ENCODE data around the gene GRM1.
A peak's percentile ranks its signal among the peaks of the same experiment; 100 is the strongest.

Gene GRM1

DNA sequence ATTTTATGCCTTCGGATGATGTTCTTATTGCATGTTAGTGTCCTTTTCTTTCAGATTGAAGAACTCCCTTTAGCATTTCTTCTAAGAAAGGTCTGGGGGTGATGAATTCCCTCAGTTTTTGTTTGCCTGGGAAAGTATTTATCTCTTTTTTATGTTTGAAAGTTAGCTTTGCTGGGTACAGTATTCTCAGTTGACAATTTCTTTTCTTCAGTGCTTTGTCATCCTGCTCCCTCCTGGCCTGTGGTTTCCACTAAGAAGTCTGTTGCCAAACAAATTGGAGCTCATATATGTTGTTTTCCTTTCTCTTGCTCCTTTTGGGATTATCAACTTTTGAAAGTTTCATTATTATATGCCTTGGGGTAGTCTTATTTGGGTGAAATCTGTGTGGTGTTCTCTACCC is 11.5 kb downstream of the GRM1 start:
- no peak overlapping the region for H3K27ac ChIP-seq (ENCODE audit: low read depth, low read length)
- H3K4me3 ChIP-seq (ENCODE audit: low read length): no peak overlapping the region
- peaks cover 8% of the 10 kb centered on the region; the same call in 1 of the 2 replicates for H3K27me3 ChIP-seq (ENCODE audit: control insufficient read depth, low read length)

DNA sequence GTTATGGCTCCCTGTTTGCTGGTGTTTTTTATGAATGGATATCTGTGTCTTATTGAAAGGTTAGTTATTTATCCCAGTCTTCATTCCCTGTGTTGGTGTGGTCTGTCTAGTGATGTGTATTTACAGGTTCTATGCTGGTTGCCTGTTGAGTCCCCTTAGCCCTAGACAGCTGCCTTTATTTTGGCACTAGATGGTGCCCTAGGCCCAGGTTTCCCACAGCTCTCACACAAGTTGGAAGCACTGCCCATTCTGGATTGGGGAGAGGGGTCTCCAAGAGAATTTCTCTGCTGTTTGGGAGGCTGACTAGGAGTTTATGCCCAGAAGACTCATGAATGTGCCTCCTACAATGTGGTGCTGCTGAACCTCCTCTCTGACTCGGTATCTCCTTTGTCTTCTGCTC is 12.4 kb downstream of the GRM1 start:
- peaks cover 8% of the 10 kb centered on the region; the same call in 1 of the 2 replicates for H3K27me3 ChIP-seq (ENCODE audit: control insufficient read depth, low read length)
- H3F3A ChIP-seq (ENCODE audit: control insufficient read depth, insufficient read depth): no peaks in the 10 kb centered on the region
- H3K4me2 ChIP-seq (ENCODE audit: low read length): no peak overlapping the region
- no peaks in the 10 kb centered on the region for H3K9me3 ChIP-seq (ENCODE audit: control insufficient read depth, insufficient read depth, low read length)
- no peaks in the 10 kb centered on the region for H3K4me1 ChIP-seq (ENCODE audit: control insufficient read depth, low read length)
- no peaks in the 10 kb centered on the region for H3K79me2 ChIP-seq (ENCODE audit: control insufficient read depth, low read length)
- no peaks in the 10 kb centered on the region for H3K9me2 ChIP-seq (replicated peaks; ENCODE audit: control insufficient read depth, low read length)
- no peak overlapping the region for H3K4me3 ChIP-seq (ENCODE audit: low read length)
- TF ChIP-seq EZH2phosphoT487 (IDR thresholded peaks at IDR 0.05; ENCODE audit: borderline replicate concordance, low read length) (no peak), CTCF (IDR thresholded peaks at IDR 0.05; ENCODE audit: low read depth, low read length, poor library complexity, severe bottlenecking) (peak; percentile 47)
- H3K36me3 ChIP-seq (ENCODE audit: control insufficient read depth, low read length): no peaks in the 10 kb centered on the region
- H4K20me1 ChIP-seq (ENCODE audit: control insufficient read depth, insufficient read depth, low read depth, low read length): no peaks in the 10 kb centered on the region
- H3K27ac ChIP-seq (ENCODE audit: low read depth, low read length): no peak overlapping the region

More for the DNA sequence above, 11.5 kb downstream of the GRM1 start:
- Histone ChIP-seq H3K9me3 (ENCODE audit: control insufficient read depth, insufficient read depth, low read length) (no peaks in the 10 kb centered on the region), H3K4me2 (ENCODE audit: low read length) (no peak overlapping the region), H4K20me1 (ENCODE audit: control insufficient read depth, insufficient read depth, low read depth, low read length) (no peaks in the 10 kb centered on the region), H3K36me3 (ENCODE audit: control insufficient read depth, low read length) (no peaks in the 10 kb centered on the region), H3F3A (ENCODE audit: control insufficient read depth, insufficient read depth) (no peaks in the 10 kb centered on the region), H3K79me2 (ENCODE audit: control insufficient read depth, low read length) (no peaks in the 10 kb centered on the region), H3K4me1 (ENCODE audit: control insufficient read depth, low read length) (no peaks in the 10 kb centered on the region), H3K9me2 (replicated peaks; ENCODE audit: control insufficient read depth, low read length) (no peaks in the 10 kb centered on the region)
- TF ChIP-seq EZH2phosphoT487 (IDR thresholded peaks at IDR 0.05; ENCODE audit: borderline replicate concordance, low read length): no peak
- TF ChIP-seq CTCF (IDR thresholded peaks at IDR 0.05; ENCODE audit: low read depth, low read length, poor library complexity, severe bottlenecking): no peak

DNA sequence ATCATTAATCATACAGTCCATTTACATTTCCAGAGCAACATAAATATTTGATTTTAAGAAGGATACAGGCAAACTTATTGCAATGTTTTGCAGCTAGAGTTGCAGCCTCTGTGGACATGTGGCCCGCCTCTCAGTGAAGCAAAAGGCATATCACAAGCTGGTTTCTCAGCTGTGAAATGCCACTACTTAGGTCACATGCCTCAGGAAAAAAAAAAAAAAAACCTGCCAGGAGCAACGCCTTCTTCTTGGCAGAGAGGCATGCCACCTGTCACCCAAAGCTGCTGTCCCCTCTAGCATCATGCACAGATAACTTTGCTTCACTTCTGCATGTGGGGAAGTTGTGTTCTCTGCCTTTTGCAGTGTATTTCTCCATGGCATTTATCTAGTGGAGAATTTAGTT is 18.5 kb downstream of the GRM1 start:
- Histone ChIP-seq H3K27me3 (ENCODE audit: control insufficient read depth, low read length) (0 out of 2 replicates have a peak, but pooled peaks cover 4% of the 10 kb centered on the region), H3K4me3 (ENCODE audit: low read length) (no peak overlapping the region), H3K4me1 (ENCODE audit: control insufficient read depth, low read length) (no peaks in the 10 kb centered on the region), H3K9me3 (ENCODE audit: control insufficient read depth, insufficient read depth, low read length) (no peaks in the 10 kb centered on the region), H4K20me1 (ENCODE audit: control insufficient read depth, insufficient read depth, low read depth, low read length) (no peaks in the 10 kb centered on the region), H3K4me2 (ENCODE audit: low read length) (no peak overlapping the region), H3K36me3 (ENCODE audit: control insufficient read depth, low read length) (no peaks in the 10 kb centered on the region), H3F3A (ENCODE audit: control insufficient read depth, insufficient read depth) (no peaks in the 10 kb centered on the region), H3K9me2 (replicated peaks; ENCODE audit: control insufficient read depth, low read length) (no peaks in the 10 kb centered on the region), H3K79me2 (ENCODE audit: control insufficient read depth, low read length) (no peaks in the 10 kb centered on the region), H3K27ac (ENCODE audit: low read depth, low read length) (no peak overlapping the region)
- TF ChIP-seq EZH2phosphoT487 (IDR thresholded peaks at IDR 0.05; ENCODE audit: borderline replicate concordance, low read length) (no peak), CTCF (IDR thresholded peaks at IDR 0.05; ENCODE audit: low read depth, low read length, poor library complexity, severe bottlenecking) (no peak)

All from DOHH2 (cell line).